Pancreas (tissue), 10 donors: ENCODE results near the gene DIP2C. TPM values are rescaled to one million over a fixed set of nuclear protein-coding genes. Genes with fewer than 3 reads are reported as not detected.

Experiments used
- ATAC-seq, 4 donors: fragments of 200-7000 bp; cut with Tn5 transposase; one replicate each; pipeline versions ENCODE4 v1.8.0 to v1.9.1; 2020; ENCODE audit warnings: mild to moderate bottlenecking in 4 of 4, moderate library complexity in 4 of 4
- DNase-seq, 6 donors: peaks; one replicate each; pipeline ENCODE4 v3.0.0-alpha.2; 2020
- FAIRE-seq: peaks from 2 replicates; lab custom pipeline; 2012; peaks lifted over from hg19 to GRCh38; lab: Jason Lieb, UNC
- H3K27ac ChIP-seq, 4 donors: fragments of 200-600 bp; sonication (generic); 1 replicate in 3 of 4; 2 replicates in 1 of 4; pipeline versions ENCODE4 v1.5.0 to v1.8.0; 2020
- H3K27me3 ChIP-seq, 4 donors: fragments of 200-600 bp; one replicate each; pipeline ENCODE4 v1.8.0; 2021
- H3K36me3 ChIP-seq, 3 donors: fragments of 200-600 bp; sonication (generic) in 1 of 3; one replicate each; pipeline versions ENCODE4 v1.5.0 to v1.8.0; 2020 to 2021
- H3K4me1 ChIP-seq, 3 donors: fragments of 200-600 bp; one replicate each; pipeline ENCODE4 v1.8.0; 2021
- H3K4me3 ChIP-seq, 4 donors: fragments of 200-600 bp; sonication (generic) in 2 of 4; one replicate each; pipeline versions ENCODE4 v1.5.0 to v1.8.0; 2020 to 2021
- H3K9me3 ChIP-seq, 4 donors: fragments of 200-600 bp; one replicate each; pipeline ENCODE4 v1.8.0; 2021
- WGBS, 2 donors: extraction: QIAGEN DNeasy Blood & Tissue Kit; methylation state at CpG; one replicate each; pipeline ENCODE4 v1.1.7; 2013; 5-methylcytosine and 5-hydroxymethylcytosine counted together
- intact Hi-C, 3 donors: fragments of 100-400 bp; cut with DNase I; formaldehyde crosslinking; loops; one replicate each; pipeline versions ENCODE4 v1.11.1 to v1.14.2; 2022
- polyA plus RNA-seq, 2 donors: library from polyadenylated mRNA; stranded (reverse); fragments of 200-250 nt; gene quantifications; one replicate each; pipeline ENCODE4 v1.2.3, GENCODE V29; 2013
- total RNA-seq, 6 donors: library from RNA; stranded (reverse); fragmentation: NEBNext Ultra II Directional in 4 of 6; extraction: Animal tissue kit (Norgen Biotek cat#: 25700) in 4 of 6; gene quantifications; one replicate each; pipeline versions ENCODE4 v1.2.1 to v1.2.4, GENCODE V29; 2021 to 2023
- TF ChIP-seq, protein P1 (sequence below), 4 donors: fragments of 200-600 bp; sonication (generic) in 3 of 4; IDR thresholded peaks; one replicate each; pipeline versions ENCODE4 v1.5.0 to v1.8.0; 2021; ENCODE audit warnings: antibody characterized with exemption in 4 of 4
- donor health status: healthy with polysubstance abuse.
- donor health status: DM: no; HTN: no; CAD: no; lungs with moderate emphysema.
- donor health status: DM: no; HTN: no; CAD: no.
- donor health status: control.
- donor health status: control.
- donor health status: Bipolar disorder and iron deficiency.
- donor health status: DM: yes; HTN: yes; CAD: no.
- donor health status: DM: no; HTN: no; CAD: no.
- donor health status: DM: no; HTN: no; CAD: no.
- donor health status: DM: yes; HTN: yes; CAD: no.

Gene DIP2C
- total and polyA plus RNA-seq, 8 donors: 4.3 to 11.8 (median 7.3) TPM

- ATAC-seq (no peak), DNase-seq (no peak)
- H3K27ac ChIP-seq: no peak overlapping the region
Measured at GRCh38 chr10:413662-414071, 275.8 kb downstream of the DIP2C start.

GRCh38 chr10:412109-412508, 277.4 kb downstream of the DIP2C start:
- H3K9me3 ChIP-seq: no peaks in the 10 kb centered on the region
- FAIRE-seq (no peak), DNase-seq (no peak), ATAC-seq (no peak)
- H3K4me3 ChIP-seq: no peak overlapping the region
- intact Hi-C loops: no loop called here
- H3K27me3 ChIP-seq: no peaks in the 10 kb centered on the region
- no peak overlapping the region for H3K27ac ChIP-seq
- 82% methylated on average over 10 of the region's 10 CpGs for WGBS, 2 donors
- H3K36me3 ChIP-seq: peaks cover 0 to 19% (median 0%) of the 10 kb centered on the region in 3 donors
- TF ChIP-seq, protein P1, sequence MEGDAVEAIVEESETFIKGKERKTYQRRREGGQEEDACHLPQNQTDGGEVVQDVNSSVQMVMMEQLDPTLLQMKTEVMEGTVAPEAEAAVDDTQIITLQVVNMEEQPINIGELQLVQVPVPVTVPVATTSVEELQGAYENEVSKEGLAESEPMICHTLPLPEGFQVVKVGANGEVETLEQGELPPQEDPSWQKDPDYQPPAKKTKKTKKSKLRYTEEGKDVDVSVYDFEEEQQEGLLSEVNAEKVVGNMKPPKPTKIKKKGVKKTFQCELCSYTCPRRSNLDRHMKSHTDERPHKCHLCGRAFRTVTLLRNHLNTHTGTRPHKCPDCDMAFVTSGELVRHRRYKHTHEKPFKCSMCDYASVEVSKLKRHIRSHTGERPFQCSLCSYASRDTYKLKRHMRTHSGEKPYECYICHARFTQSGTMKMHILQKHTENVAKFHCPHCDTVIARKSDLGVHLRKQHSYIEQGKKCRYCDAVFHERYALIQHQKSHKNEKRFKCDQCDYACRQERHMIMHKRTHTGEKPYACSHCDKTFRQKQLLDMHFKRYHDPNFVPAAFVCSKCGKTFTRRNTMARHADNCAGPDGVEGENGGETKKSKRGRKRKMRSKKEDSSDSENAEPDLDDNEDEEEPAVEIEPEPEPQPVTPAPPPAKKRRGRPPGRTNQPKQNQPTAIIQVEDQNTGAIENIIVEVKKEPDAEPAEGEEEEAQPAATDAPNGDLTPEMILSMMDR (IDR thresholded peaks at IDR 0.05): no peak
- H3K4me1 ChIP-seq: no peaks in the 10 kb centered on the region

More at GRCh38 chr10:413662-414071, 275.8 kb downstream of the DIP2C start:
- FAIRE-seq: no peak
- TF ChIP-seq, protein P1 (IDR thresholded peaks at IDR 0.05): no peak
- 92 to 93% methylated on average over 26 of the region's 26 CpGs for WGBS, 2 donors
- intact Hi-C loops: no loop called here
- H3K4me3 ChIP-seq: no peak overlapping the region
- H3K36me3 ChIP-seq: peaks cover 0 to 17% (median 0%) of the 10 kb centered on the region in 3 donors
- H3K9me3 ChIP-seq: no peaks in the 10 kb centered on the region
- H3K27me3 ChIP-seq: no peaks in the 10 kb centered on the region
- H3K4me1 ChIP-seq: no peaks in the 10 kb centered on the region

DNA sequence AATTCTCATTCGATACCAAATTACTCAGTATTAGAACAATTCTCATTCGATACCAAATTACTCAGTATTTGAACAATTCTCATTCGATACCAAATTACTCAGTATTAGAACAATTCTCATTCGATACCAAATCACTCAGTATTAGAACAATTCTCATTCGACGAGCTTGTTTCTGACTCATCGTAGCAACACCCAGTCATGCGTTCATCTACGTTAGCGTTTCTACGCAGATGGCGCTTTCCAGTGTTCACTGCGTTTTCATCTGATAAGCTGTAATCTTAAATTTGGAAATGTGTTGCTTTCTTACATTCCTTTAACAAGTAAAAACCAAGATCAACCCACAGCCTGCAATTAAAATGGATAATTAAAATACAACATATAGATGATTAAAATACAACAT, 277.9 kb downstream of the DIP2C start:
- FAIRE-seq (no peak), DNase-seq (no peak), ATAC-seq (no peak)
- no peaks in the 10 kb centered on the region for H3K4me1 ChIP-seq
- H3K27me3 ChIP-seq: no peaks in the 10 kb centered on the region
- no peak overlapping the region for H3K27ac ChIP-seq
- TF ChIP-seq, protein P1 (IDR thresholded peaks at IDR 0.05): no peak
- peaks cover 0 to 20% (median 0%) of the 10 kb centered on the region in 3 donors for H3K36me3 ChIP-seq
- WGBS, 2 donors: 92 to 95% methylated on average over 13 of the region's 13 CpGs
- H3K4me3 ChIP-seq: no peak overlapping the region
- H3K9me3 ChIP-seq: no peaks in the 10 kb centered on the region
- intact Hi-C loops: no loop called here

DNA sequence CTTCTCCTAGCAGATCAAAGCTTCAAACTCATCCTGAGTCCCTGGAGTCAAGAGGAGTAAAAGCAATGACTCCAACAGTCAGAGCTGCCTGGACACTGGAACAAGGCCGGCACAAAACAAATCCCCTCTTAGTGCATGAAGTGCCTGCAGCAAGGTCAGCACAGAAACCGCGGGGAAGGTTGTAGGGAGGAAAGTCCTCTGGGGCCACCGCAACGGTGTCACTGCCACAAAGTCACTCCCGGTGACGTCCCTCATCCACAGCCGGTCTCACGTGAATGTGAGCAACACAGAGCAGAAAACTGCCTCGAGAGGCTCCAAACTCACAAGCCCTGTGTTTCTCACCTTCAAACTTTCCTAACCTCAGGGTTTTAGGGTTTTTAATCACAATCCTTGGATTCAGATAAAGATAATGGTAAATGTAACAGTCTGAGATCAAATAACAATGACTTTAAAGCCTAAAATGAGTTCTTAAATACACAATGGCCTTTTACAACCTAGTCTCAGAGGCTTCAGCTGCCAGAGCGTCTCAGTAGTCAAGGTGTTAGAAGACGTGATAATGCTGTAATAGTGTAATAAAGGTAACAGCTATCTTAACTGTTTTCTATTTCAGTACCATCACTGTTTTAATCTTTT, 279.9 kb downstream of the DIP2C start:
- intact Hi-C loops: no loop called here
- no peak for DNase-seq
- no peak overlapping the region for H3K4me3 ChIP-seq
- WGBS, 2 donors: 92% methylated on average over 12 of the region's 12 CpGs
- TF ChIP-seq, protein P1 (IDR thresholded peaks at IDR 0.05): no peak
- no peak for ATAC-seq
- H3K27ac ChIP-seq: no peak overlapping the region
- FAIRE-seq: no peak
- H3K9me3 ChIP-seq: no peaks in the 10 kb centered on the region
- no peaks in the 10 kb centered on the region for H3K27me3 ChIP-seq
- peaks cover 0 to 17% (median 0%) of the 10 kb centered on the region in 3 donors for H3K36me3 ChIP-seq
- no peaks in the 10 kb centered on the region for H3K4me1 ChIP-seq

GRCh38 chr10:408236-408635, 281.2 kb downstream of the DIP2C start:
- intact Hi-C loops: no loop called here
- DNase-seq (no peak), FAIRE-seq (no peak), ATAC-seq (no peak)
- Histone ChIP-seq H3K27me3 (no peaks in the 10 kb centered on the region), H3K4me1 (no peaks in the 10 kb centered on the region), H3K36me3 (peaks cover 0 to 10% (median 0%) of the 10 kb centered on the region in 3 donors), H3K4me3 (no peak overlapping the region), H3K27ac (no peak overlapping the region), H3K9me3 (no peaks in the 10 kb centered on the region)
- TF ChIP-seq, protein P1 (IDR thresholded peaks at IDR 0.05): no peak
- WGBS, 2 donors: 56 to 66% methylated on average over 3 of the region's 3 CpGs
